Measurements from ENCODE around the gene FOXN3. TPM values are rescaled to one million over a fixed set of nuclear protein-coding genes. Genes with fewer than 3 reads are reported as not detected.

Gene FOXN3
- total and polyA plus RNA-seq, 2 experiments from 2014 or later: 98.9 to 167 TPM

GRCh38 chr14:89308232-89308959, 108.6 kb downstream of the FOXN3 start:
- DNase-seq (ENCODE audit: low spot score): no peak
- Histone ChIP-seq H3F3A (replicated peaks; ENCODE audit: low read depth) (0 out of 2 replicates have a peak, but pooled peaks cover 11% of the 10 kb centered on the region), H3K79me2 (replicated peaks; ENCODE audit: insufficient read depth) (peaks cover 98% of the 10 kb centered on the region), H3K9me2 (ENCODE audit: insufficient read depth) (no peaks in the 10 kb centered on the region), H3K4me3 (no peak overlapping the region), H2AFZ (no peak overlapping the region), H3K4me2 (no peak overlapping the region), H3K4me1 (ENCODE audit: insufficient read depth) (peaks cover 74% of the 10 kb centered on the region), H4K20me1 (replicated peaks; ENCODE audit: insufficient read depth) (peaks cover 16% of the 10 kb centered on the region), H3K36me3 (ENCODE audit: insufficient read depth) (no peaks in the 10 kb centered on the region), H3K27me3 (ENCODE audit: insufficient read depth) (no peaks in the 10 kb centered on the region), H3K27ac (ENCODE audit: low read depth) (peak overlapping the region; percentile 72)
- H3K27me3 Mint-ChIP-seq (ENCODE audit: insufficient read depth, low read depth, poor library complexity): peaks cover 19% of the 10 kb centered on the region
- no peaks in the 10 kb centered on the region for H3K9me3 Mint-ChIP-seq
- TF ChIP-seq JUNB (IDR thresholded peaks at IDR 0.05; ENCODE audit: unreplicated experiment) (no peak), ZNF331 (CRISPR knock-in tag; IDR thresholded peaks at IDR 0.05; ENCODE audit: low read depth) (no peak), EZH2 (IDR thresholded peaks at IDR 0.05; ENCODE audit: low read depth, unreplicated experiment) (no peak)
- TF ChIP-seq, protein P1, sequence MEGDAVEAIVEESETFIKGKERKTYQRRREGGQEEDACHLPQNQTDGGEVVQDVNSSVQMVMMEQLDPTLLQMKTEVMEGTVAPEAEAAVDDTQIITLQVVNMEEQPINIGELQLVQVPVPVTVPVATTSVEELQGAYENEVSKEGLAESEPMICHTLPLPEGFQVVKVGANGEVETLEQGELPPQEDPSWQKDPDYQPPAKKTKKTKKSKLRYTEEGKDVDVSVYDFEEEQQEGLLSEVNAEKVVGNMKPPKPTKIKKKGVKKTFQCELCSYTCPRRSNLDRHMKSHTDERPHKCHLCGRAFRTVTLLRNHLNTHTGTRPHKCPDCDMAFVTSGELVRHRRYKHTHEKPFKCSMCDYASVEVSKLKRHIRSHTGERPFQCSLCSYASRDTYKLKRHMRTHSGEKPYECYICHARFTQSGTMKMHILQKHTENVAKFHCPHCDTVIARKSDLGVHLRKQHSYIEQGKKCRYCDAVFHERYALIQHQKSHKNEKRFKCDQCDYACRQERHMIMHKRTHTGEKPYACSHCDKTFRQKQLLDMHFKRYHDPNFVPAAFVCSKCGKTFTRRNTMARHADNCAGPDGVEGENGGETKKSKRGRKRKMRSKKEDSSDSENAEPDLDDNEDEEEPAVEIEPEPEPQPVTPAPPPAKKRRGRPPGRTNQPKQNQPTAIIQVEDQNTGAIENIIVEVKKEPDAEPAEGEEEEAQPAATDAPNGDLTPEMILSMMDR (conservative IDR thresholded peaks at IDR 0.05; ENCODE audit: low read depth in 2 of 2): peak in 1 of 2 experiments; percentile 29; a peak in 2 of 4 replicates
- no peak overlapping the region; the same call in 2 of the 3 replicates for H3K4me3 Mint-ChIP-seq
- peaks cover 42% of the 10 kb centered on the region for H3K36me3 Mint-ChIP-seq (ENCODE audit: low read depth)
- H3K4me1 Mint-ChIP-seq: peaks cover 68% of the 10 kb centered on the region
- peak; percentile 57 for ATAC-seq
- peak overlapping the region; percentile 86 for H3K27ac Mint-ChIP-seq

DNA sequence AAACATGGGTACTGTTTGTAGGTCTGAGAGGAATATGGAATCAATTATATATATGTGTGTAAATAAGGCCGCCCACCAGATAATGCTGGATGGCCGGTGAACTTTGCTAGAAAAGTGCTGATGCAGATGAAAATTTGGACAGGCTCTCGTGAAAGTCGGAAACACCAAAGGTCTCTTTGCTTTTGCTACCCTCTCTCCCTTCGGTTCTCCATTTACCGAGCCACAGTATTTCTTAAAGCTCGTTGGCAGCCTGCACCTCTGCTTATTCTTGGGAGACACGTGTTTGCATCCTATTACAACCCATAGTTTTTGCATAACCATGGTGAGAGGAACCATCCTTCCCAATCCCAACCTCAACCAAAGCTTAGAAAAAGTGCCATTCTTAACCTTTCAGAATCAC, 109.6 kb downstream of the FOXN3 start:
- Histone ChIP-seq H3K27me3 (ENCODE audit: insufficient read depth) (no peaks in the 10 kb centered on the region), H3K9me2 (ENCODE audit: insufficient read depth) (no peaks in the 10 kb centered on the region), H3K36me3 (ENCODE audit: insufficient read depth) (no peaks in the 10 kb centered on the region), H2AFZ (no peak overlapping the region), H3K4me3 (no peak overlapping the region), H3K4me2 (peak overlapping the region; percentile 56; the same call in 1 of the 2 replicates), H3K4me1 (ENCODE audit: insufficient read depth) (peaks cover 79% of the 10 kb centered on the region), H3K79me2 (replicated peaks; ENCODE audit: insufficient read depth) (peaks cover 98% of the 10 kb centered on the region), H4K20me1 (replicated peaks; ENCODE audit: insufficient read depth) (peaks cover 8% of the 10 kb centered on the region), H3F3A (replicated peaks; ENCODE audit: low read depth) (0 out of 2 replicates have a peak, but pooled peaks cover 3% of the 10 kb centered on the region), H3K27ac (ENCODE audit: low read depth) (peak overlapping the region; percentile 72)
- Mint-ChIP-seq H3K9me3 (no peaks in the 10 kb centered on the region), H3K27me3 (ENCODE audit: insufficient read depth, low read depth, poor library complexity) (peaks cover 23% of the 10 kb centered on the region), H3K4me1 (peaks cover 78% of the 10 kb centered on the region), H3K36me3 (ENCODE audit: low read depth) (peaks cover 41% of the 10 kb centered on the region), H3K27ac (peak overlapping the region; percentile 14), H3K4me3 (no peak overlapping the region)
- DNase-seq (ENCODE audit: low spot score): no peak
- TF ChIP-seq NANOG (IDR thresholded peaks at IDR 0.05; ENCODE audit: borderline replicate concordance) (no peak), STAT1 (IDR thresholded peaks at IDR 0.05; ENCODE audit: unreplicated experiment) (no peak), EZH2 (IDR thresholded peaks at IDR 0.05; ENCODE audit: low read depth, unreplicated experiment) (no peak), POLR2AphosphoS5 (IDR thresholded peaks at IDR 0.05; ENCODE audit: low read depth) (no peak), JUNB (IDR thresholded peaks at IDR 0.05; ENCODE audit: unreplicated experiment) (no peak), ZNF114 (CRISPR knock-in tag; IDR thresholded peaks at IDR 0.05) (no peak), CREB1 (CRISPR knock-in tag; IDR thresholded peaks at IDR 0.05; ENCODE audit: low read depth) (no peak)
- TF ChIP-seq, protein P2, sequence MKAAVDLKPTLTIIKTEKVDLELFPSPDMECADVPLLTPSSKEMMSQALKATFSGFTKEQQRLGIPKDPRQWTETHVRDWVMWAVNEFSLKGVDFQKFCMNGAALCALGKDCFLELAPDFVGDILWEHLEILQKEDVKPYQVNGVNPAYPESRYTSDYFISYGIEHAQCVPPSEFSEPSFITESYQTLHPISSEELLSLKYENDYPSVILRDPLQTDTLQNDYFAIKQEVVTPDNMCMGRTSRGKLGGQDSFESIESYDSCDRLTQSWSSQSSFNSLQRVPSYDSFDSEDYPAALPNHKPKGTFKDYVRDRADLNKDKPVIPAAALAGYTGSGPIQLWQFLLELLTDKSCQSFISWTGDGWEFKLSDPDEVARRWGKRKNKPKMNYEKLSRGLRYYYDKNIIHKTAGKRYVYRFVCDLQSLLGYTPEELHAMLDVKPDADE (IDR thresholded peaks at IDR 0.05): no peak
- TF ChIP-seq, protein P3, sequence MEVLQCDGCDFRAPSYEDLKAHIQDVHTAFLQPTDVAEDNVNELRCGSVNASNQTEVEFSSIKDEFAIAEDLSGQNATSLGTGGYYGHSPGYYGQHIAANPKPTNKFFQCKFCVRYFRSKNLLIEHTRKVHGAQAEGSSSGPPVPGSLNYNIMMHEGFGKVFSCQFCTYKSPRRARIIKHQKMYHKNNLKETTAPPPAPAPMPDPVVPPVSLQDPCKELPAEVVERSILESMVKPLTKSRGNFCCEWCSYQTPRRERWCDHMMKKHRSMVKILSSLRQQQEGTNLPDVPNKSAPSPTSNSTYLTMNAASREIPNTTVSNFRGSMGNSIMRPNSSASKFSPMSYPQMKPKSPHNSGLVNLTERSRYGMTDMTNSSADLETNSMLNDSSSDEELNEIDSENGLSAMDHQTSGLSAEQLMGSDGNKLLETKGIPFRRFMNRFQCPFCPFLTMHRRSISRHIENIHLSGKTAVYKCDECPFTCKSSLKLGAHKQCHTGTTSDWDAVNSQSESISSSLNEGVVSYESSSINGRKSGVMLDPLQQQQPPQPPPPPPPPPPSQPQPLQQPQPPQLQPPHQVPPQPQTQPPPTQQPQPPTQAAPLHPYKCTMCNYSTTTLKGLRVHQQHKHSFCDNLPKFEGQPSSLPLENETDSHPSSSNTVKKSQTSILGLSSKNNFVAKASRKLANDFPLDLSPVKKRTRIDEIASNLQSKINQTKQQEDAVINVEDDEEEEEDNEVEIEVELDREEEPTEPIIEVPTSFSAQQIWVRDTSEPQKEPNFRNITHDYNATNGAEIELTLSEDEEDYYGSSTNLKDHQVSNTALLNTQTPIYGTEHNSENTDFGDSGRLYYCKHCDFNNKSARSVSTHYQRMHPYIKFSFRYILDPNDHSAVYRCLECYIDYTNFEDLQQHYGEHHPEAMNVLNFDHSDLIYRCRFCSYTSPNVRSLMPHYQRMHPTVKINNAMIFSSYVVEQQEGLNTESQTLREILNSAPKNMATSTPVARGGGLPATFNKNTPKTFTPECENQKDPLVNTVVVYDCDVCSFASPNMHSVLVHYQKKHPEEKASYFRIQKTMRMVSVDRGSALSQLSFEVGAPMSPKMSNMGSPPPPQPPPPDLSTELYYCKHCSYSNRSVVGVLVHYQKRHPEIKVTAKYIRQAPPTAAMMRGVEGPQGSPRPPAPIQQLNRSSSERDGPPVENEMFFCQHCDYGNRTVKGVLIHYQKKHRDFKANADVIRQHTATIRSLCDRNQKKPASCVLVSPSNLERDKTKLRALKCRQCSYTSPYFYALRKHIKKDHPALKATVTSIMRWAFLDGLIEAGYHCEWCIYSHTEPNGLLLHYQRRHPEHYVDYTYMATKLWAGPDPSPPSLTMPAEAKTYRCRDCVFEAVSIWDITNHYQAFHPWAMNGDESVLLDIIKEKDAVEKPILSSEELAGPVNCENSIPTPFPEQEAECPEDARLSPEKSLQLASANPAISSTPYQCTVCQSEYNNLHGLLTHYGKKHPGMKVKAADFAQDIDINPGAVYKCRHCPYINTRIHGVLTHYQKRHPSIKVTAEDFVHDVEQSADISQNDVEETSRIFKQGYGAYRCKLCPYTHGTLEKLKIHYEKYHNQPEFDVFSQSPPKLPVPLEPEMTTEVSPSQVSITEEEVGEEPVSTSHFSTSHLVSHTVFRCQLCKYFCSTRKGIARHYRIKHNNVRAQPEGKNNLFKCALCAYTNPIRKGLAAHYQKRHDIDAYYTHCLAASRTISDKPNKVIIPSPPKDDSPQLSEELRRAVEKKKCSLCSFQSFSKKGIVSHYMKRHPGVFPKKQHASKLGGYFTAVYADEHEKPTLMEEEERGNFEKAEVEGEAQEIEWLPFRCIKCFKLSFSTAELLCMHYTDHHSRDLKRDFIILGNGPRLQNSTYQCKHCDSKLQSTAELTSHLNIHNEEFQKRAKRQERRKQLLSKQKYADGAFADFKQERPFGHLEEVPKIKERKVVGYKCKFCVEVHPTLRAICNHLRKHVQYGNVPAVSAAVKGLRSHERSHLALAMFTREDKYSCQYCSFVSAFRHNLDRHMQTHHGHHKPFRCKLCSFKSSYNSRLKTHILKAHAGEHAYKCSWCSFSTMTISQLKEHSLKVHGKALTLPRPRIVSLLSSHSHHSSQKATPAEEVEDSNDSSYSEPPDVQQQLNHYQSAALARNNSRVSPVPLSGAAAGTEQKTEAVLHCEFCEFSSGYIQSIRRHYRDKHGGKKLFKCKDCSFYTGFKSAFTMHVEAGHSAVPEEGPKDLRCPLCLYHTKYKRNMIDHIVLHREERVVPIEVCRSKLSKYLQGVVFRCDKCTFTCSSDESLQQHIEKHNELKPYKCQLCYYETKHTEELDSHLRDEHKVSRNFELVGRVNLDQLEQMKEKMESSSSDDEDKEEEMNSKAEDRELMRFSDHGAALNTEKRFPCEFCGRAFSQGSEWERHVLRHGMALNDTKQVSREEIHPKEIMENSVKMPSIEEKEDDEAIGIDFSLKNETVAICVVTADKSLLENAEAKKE (CRISPR knock-in tag; IDR thresholded peaks at IDR 0.05): no peak
- no peak for ATAC-seq

Measured in GM23338 (cell line).